Measurements from ENCODE around the gene GRID1. TPM values are rescaled to one million over a fixed set of nuclear protein-coding genes. Genes with fewer than 3 reads are reported as not detected.

Gene GRID1
- total RNA-seq, 2 donors from 2014 or later = 0.27 to 0.85 TPM

- TF ChIP-seq CTCF (IDR thresholded peaks at IDR 0.05) = no peak
- Histone ChIP-seq H3K4me1 (ENCODE audit: control insufficient read depth in 1 of 2, low read depth in 2 of 2) (no peaks in the 10 kb centered on the region), H3K9me3 (no peaks in the 10 kb centered on the region), H3K4me3 (no peak overlapping the region), H3K27me3 (replicated peaks; ENCODE audit: insufficient read depth) (no peaks in the 10 kb centered on the region), H3K36me3 (no peaks in the 10 kb centered on the region), H3K27ac (no peak overlapping the region)
- DNase-seq (ENCODE audit: low spot score) (no peak), ATAC-seq (ENCODE audit: insufficient number of reproducible peaks, low FRiP score, low read depth) (no peak)
Observed at GRCh38 chr10:86291616-86292340, 74.8 kb downstream of the GRID1 start.

- H3K36me3 ChIP-seq = no peaks in the 10 kb centered on the region
- H3K27me3 ChIP-seq (replicated peaks; ENCODE audit: insufficient read depth) = no peaks in the 10 kb centered on the region
- no peak for DNase-seq (ENCODE audit: low spot score)
- H3K4me1 ChIP-seq (ENCODE audit: control insufficient read depth in 1 of 2, low read depth in 2 of 2) = no peaks in the 10 kb centered on the region
- no peak overlapping the region for H3K27ac ChIP-seq
- TF ChIP-seq CTCF (IDR thresholded peaks at IDR 0.05) = no peak
- no peak for ATAC-seq (ENCODE audit: insufficient number of reproducible peaks, low FRiP score, low read depth)
- H3K4me3 ChIP-seq = no peak overlapping the region
- H3K9me3 ChIP-seq = no peaks in the 10 kb centered on the region
Observed at GRCh38 chr10:86290933-86291615, 75.5 kb downstream of the GRID1 start.

GRCh38 chr10:86289577-86289868 is 77.1 kb downstream of the GRID1 start:
- Histone ChIP-seq H3K4me1 (ENCODE audit: control insufficient read depth in 1 of 2, low read depth in 2 of 2) (no peaks in the 10 kb centered on the region), H3K4me3 (no peak overlapping the region), H3K9me3 (no peaks in the 10 kb centered on the region), H3K27ac (no peak overlapping the region), H3K36me3 (no peaks in the 10 kb centered on the region), H3K27me3 (replicated peaks; ENCODE audit: insufficient read depth) (no peaks in the 10 kb centered on the region)
- DNase-seq (ENCODE audit: low spot score) (no peak), ATAC-seq (ENCODE audit: insufficient number of reproducible peaks, low FRiP score, low read depth) (no peak)
- TF ChIP-seq CTCF (IDR thresholded peaks at IDR 0.05) = no peak

- Histone ChIP-seq H3K4me1 (ENCODE audit: control insufficient read depth in 1 of 2, low read depth in 2 of 2) (no peaks in the 10 kb centered on the region), H3K4me3 (no peak overlapping the region), H3K9me3 (no peaks in the 10 kb centered on the region), H3K36me3 (no peaks in the 10 kb centered on the region), H3K27me3 (replicated peaks; ENCODE audit: insufficient read depth) (no peaks in the 10 kb centered on the region), H3K27ac (no peak overlapping the region)
- ATAC-seq (ENCODE audit: insufficient number of reproducible peaks, low FRiP score, low read depth) (no peak), DNase-seq (ENCODE audit: low spot score) (no peak)
- no peak for TF ChIP-seq CTCF (IDR thresholded peaks at IDR 0.05)
Observed at GRCh38 chr10:86288695-86289576, 77.7 kb downstream of the GRID1 start.

GRCh38 chr10:86287966-86288579 is 78.5 kb downstream of the GRID1 start:
- Histone ChIP-seq H3K4me3 (no peak overlapping the region), H3K4me1 (ENCODE audit: control insufficient read depth in 1 of 2, low read depth in 2 of 2) (no peaks in the 10 kb centered on the region), H3K27ac (no peak overlapping the region), H3K27me3 (replicated peaks; ENCODE audit: insufficient read depth) (no peaks in the 10 kb centered on the region), H3K9me3 (no peaks in the 10 kb centered on the region), H3K36me3 (no peaks in the 10 kb centered on the region)
- DNase-seq (ENCODE audit: low spot score) = no peak
- no peak for TF ChIP-seq CTCF (IDR thresholded peaks at IDR 0.05)
- ATAC-seq (ENCODE audit: insufficient number of reproducible peaks, low FRiP score, low read depth) = no peak
